HG03571 (cell line): Measurements from ENCODE around the gene STMN3.
A peak's percentile ranks its signal among the peaks of the same experiment; 100 is the strongest.
"Not testable (repeated sequence)": the region's sequence is repeated elsewhere in the genome, so short reads cannot be mapped to it uniquely, and the experiment has no call there.

Source experiments
- ATAC-seq: cut with Tn5 transposase; IDR thresholded peaks from one replicate; pipeline ENCODE4 v1.9.1; 2021; ENCODE audit not compliant: unreplicated experiment

STMN3 gene

GRCh38 chr20:63657937-63658748, 4.9 kb upstream of the STMN3 start, which contains the start of gene RTEL1:
Gene RTEL1, plus strand, starts transcription at chr20:63658312. Its CDS starts 1,091 bp downstream, at chr20:63659403.
- ATAC-seq, result peak; percentile 77

GRCh38 chr20:63657260-63657936, 4.2 kb upstream of the STMN3 start:
- ATAC-seq, result no peak

- no peak for ATAC-seq
These were observed 3.2 kb upstream of the STMN3 start for GRCh38 chr20:63656451-63656850.

- no peak for ATAC-seq
These were observed 2.0 kb upstream of the STMN3 start for GRCh38 chr20:63655249-63655648.

GRCh38 chr20:63653974-63654668, 897 bp upstream of the STMN3 start:
- ATAC-seq, result no peak

- no peak for ATAC-seq
These were observed 838 bp downstream of the STMN3 start for GRCh38 chr20:63652192-63652980.

GRCh38 chr20:63651942-63652191, 1.4 kb downstream of the STMN3 start:
- ATAC-seq, result no peak

GRCh38 chr20:63650486-63650885, 2.7 kb downstream of the STMN3 start:
- not testable (repeated sequence) for ATAC-seq

GRCh38 chr20:63648895-63649589, 4.2 kb downstream of the STMN3 start:
- no peak for ATAC-seq

GRCh38 chr20:63648190-63648589, 5.0 kb downstream of the STMN3 start:
- no peak for ATAC-seq

- no peak for ATAC-seq
These were observed 8.0 kb downstream of the STMN3 start for GRCh38 chr20:63645218-63645617.

GRCh38 chr20:63643946-63644345, 9.3 kb downstream of the STMN3 start:
- ATAC-seq, result no peak

- no peak for ATAC-seq
These were observed 9.7 kb downstream of the STMN3 start for GRCh38 chr20:63643499-63643898.

GRCh38 chr20:63642527-63643247, 10.5 kb downstream of the STMN3 start:
- no peak for ATAC-seq

- ATAC-seq, result peak; percentile 59
These were observed 11.3 kb downstream of the STMN3 start for GRCh38 chr20:63641792-63642523.

- no peak for ATAC-seq
These were observed 12.0 kb downstream of the STMN3 start for GRCh38 chr20:63641146-63641791.

- ATAC-seq, result not testable (repeated sequence)
These were observed 12.5 kb downstream of the STMN3 start for GRCh38 chr20:63640686-63641085.

GRCh38 chr20:63640086-63640485, 13.1 kb downstream of the STMN3 start:
- ATAC-seq, result no peak
